Activated CD4-positive, alpha-beta memory T cell treated with anti-CD3 and anti-CD28 coated beads, Interleukin-2, amount 10 ng/mL, durations not matched to agents 7 days and 5 days (primary cell): Measurements from ENCODE around the gene LYSMD1. TPM values are rescaled to one million over a fixed set of nuclear protein-coding genes. Genes with fewer than 3 reads are reported as not detected.
"Not testable (repeated sequence)": the region's sequence is repeated elsewhere in the genome, so short reads cannot be mapped to it uniquely, and the experiment has no call there.

Experiments used
- CTCF ChIA-PET: fragments of 350-600 bp; sonication (Branson Sonifier 250); formaldehyde crosslinking; loops from one replicate; lab custom pipeline; 2021; ENCODE audit warnings: antibody characterized with exemption, inconsistent platforms; lab: Charles Lee
- POLR2A ChIA-PET: fragments of 350-600 bp; sonication (Branson Sonifier 250); formaldehyde crosslinking; loops from one replicate; lab custom pipeline; 2021; ENCODE audit warnings: antibody characterized with exemption; lab: Charles Lee
- DNase-seq: peaks from one replicate; pipeline ENCODE4 v3.0.0-alpha.2; 2020
- H3K27ac Mint-ChIP-seq: one replicate; pipeline ENCODE4 v1.8.0; 2021; ENCODE audit warnings: mild to moderate bottlenecking, mixed read lengths
- H3K27me3 Mint-ChIP-seq: one replicate; pipeline ENCODE4 v1.8.0; 2021; ENCODE audit warnings: mixed read lengths
- H3K36me3 Mint-ChIP-seq: one replicate; pipeline ENCODE4 v1.8.0; 2021; ENCODE audit warnings: low read depth, mixed read lengths
- H3K4me1 Mint-ChIP-seq: one replicate; pipeline ENCODE4 v1.8.0; 2021; ENCODE audit warnings: mixed read lengths
- H3K4me3 Mint-ChIP-seq: one replicate; pipeline ENCODE4 v1.8.0; 2021; ENCODE audit warnings: mild to moderate bottlenecking, mixed read lengths
- H3K9me3 Mint-ChIP-seq: one replicate; pipeline ENCODE4 v1.8.0; 2021; ENCODE audit warnings: mixed read lengths
- total RNA-seq, 2 experiments: library from RNA; stranded (reverse); gene quantifications; one replicate each; pipeline ENCODE4 v1.2.3, GENCODE V29; 2021

LYSMD1 gene
- 1 to 10 TPM; 2.0 to 2.1 TPM for total RNA-seq

- Mint-ChIP-seq H3K9me3 (no peaks in the 10 kb centered on the region), H3K36me3 (peaks cover 54% of the 10 kb centered on the region)
- peak; percentile 98 for DNase-seq
Measured at GRCh38 chr1:151165738-151166504, at the start of gene LYSMD1, which contains the start of gene SCNM1. Gene LYSMD1, minus strand, starts transcription at chr1:151165902. Its CDS starts 644 bp downstream, at chr1:151165258. Gene SCNM1, plus strand, starts transcription at chr1:151166144. Its CDS starts 9 bp downstream, at chr1:151166153.

DNA sequence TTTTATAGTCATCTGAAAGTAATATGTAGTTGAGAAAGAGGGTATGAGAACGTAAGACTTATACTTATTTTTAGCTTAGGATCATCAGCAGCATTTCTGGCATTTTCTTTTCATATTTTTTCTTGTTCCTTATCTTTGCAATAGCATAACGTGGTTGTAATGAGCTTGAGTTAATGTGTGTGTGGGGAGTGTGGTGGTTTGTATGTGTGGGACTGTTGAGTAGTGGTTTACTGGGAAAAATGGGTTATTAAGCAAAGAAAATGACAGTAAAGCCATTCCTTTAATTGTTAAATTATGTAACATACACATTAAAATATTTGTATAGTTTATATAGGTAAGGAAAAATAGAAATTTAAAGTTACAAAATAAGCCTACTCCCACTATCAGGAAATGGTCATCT is 47.9 kb upstream of the LYSMD1 start:
- Mint-ChIP-seq H3K4me3 (no peak overlapping the region), H3K4me1 (peaks cover 38% of the 10 kb centered on the region), H3K36me3 (peaks cover 34% of the 10 kb centered on the region), H3K27me3 (no peaks in the 10 kb centered on the region), H3K27ac (no peak overlapping the region), H3K9me3 (no peaks in the 10 kb centered on the region)
- ChIA-PET CTCF (interaction anchor here (0.8 to 1.5 kb wide), 2 partner anchors 14 to 36 kb away, joined by 3 to 4 read pairs; no protein-coding TSS in a partner anchor), POLR2A (no interaction called here)
- no peak for DNase-seq

More at GRCh38 chr1:151165738-151166504, at the start of gene LYSMD1, which contains the start of gene SCNM1:
- CTCF ChIA-PET = interaction anchor here (0.6 to 2.4 kb wide), 3 partner anchors 9 to 66 kb away, joined by 4 to 10 read pairs (median 10); partner anchors contain the start of gene TNFAIP8L2
- POLR2A ChIA-PET = interaction anchor here (0.6 to 4.3 kb wide), 13 partner anchors 9 to 802 kb away, joined by 3 to 37 read pairs (median 4); partner anchors contain the start of genes MINDY1, PSMD4, RPRD2 and TMOD4
- H3K4me1 Mint-ChIP-seq = peaks cover 58% of the 10 kb centered on the region
- peak within 1 kb of the TSS; percentile 83 for H3K27ac Mint-ChIP-seq
- H3K27me3 Mint-ChIP-seq = no peaks in the 10 kb centered on the region
- peak within 1 kb of the TSS; percentile 85 for H3K4me3 Mint-ChIP-seq

- DNase-seq = peak; percentile 30
- peak overlapping the region; percentile 78 for H3K27ac Mint-ChIP-seq
- H3K4me1 Mint-ChIP-seq = peaks cover 36% of the 10 kb centered on the region
- no peaks in the 10 kb centered on the region for H3K9me3 Mint-ChIP-seq
- peak overlapping the region; percentile 19 for H3K4me3 Mint-ChIP-seq
- CTCF ChIA-PET = interaction anchor here (1.1 to 1.5 kb wide), 4 partner anchors 16 to 151 kb away, joined by 3 to 7 read pairs (median 4); no protein-coding TSS in a partner anchor
- H3K36me3 Mint-ChIP-seq = peaks cover 41% of the 10 kb centered on the region
- H3K27me3 Mint-ChIP-seq = no peaks in the 10 kb centered on the region
- POLR2A ChIA-PET = interaction anchor here (1.2 to 1.4 kb wide), 3 partner anchors 10 to 13 kb away, joined by 3 read pairs; no protein-coding TSS in a partner anchor
Measured at GRCh38 chr1:151211972-151212705, 46.4 kb upstream of the LYSMD1 start.

DNA sequence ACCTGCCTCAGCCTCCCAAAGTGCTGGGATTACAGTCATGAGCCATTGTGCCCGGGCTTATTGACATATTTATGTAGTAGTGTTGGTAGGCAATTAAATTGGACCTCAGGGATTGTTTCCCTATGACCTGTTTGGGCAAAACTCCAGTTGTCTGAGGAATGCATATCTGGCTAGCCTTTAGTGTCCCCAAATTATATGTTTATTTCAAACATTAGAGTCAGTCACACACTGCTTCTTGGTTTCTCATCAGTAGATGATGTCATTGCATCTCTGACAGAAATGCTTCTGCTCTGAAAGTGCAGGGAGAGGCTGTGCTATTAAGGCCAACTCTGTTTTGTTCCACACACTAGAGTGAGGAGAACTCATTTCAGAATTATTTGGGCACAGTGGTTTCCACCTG is 45.1 kb upstream of the LYSMD1 start:
- CTCF ChIA-PET = interaction anchor here (1.5 kb wide), 1 partner anchor 41 kb away, joined by 7 read pairs; no protein-coding TSS in a partner anchor
- POLR2A ChIA-PET = interaction anchor here (1.4 kb wide), 1 partner anchor 9 kb away, joined by 3 read pairs; no protein-coding TSS in a partner anchor
- peaks cover 30% of the 10 kb centered on the region for H3K4me1 Mint-ChIP-seq
- no peak overlapping the region for H3K4me3 Mint-ChIP-seq
- peak overlapping the region; percentile 62 for H3K27ac Mint-ChIP-seq
- no peaks in the 10 kb centered on the region for H3K27me3 Mint-ChIP-seq
- DNase-seq = no peak
- H3K9me3 Mint-ChIP-seq = no peaks in the 10 kb centered on the region
- peaks cover 47% of the 10 kb centered on the region for H3K36me3 Mint-ChIP-seq

DNA sequence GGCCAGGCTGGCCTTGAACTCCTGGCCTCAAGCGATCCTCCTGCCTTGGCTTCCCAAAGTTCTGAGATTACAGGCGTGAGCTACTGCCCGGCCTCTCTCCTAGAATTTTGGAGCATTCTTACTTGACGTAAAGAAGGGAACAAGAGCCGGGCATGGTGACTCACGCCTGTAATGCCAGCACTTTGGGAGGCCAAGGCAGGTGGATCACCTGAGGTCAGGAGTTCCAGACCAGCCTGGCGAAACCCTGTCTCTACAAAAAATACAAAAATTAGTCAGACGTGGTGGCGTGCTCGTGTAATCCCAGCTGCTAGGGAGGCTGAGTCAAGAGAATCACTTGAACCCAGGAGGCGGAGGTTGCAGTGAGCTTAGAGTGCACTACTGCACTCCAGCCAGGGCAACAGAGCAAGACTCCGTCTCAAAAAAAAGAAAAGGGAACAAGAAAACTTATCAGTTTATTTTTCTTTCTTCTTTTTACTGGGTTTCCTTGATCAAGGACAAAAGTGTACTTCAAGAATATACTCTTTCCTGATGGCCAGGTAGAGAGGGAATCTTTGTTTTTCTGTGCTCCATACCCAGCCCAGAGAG is 39.8 kb upstream of the LYSMD1 start:
- H3K4me1 Mint-ChIP-seq = peaks cover 29% of the 10 kb centered on the region
- CTCF ChIA-PET = not testable (repeated sequence)

DNA sequence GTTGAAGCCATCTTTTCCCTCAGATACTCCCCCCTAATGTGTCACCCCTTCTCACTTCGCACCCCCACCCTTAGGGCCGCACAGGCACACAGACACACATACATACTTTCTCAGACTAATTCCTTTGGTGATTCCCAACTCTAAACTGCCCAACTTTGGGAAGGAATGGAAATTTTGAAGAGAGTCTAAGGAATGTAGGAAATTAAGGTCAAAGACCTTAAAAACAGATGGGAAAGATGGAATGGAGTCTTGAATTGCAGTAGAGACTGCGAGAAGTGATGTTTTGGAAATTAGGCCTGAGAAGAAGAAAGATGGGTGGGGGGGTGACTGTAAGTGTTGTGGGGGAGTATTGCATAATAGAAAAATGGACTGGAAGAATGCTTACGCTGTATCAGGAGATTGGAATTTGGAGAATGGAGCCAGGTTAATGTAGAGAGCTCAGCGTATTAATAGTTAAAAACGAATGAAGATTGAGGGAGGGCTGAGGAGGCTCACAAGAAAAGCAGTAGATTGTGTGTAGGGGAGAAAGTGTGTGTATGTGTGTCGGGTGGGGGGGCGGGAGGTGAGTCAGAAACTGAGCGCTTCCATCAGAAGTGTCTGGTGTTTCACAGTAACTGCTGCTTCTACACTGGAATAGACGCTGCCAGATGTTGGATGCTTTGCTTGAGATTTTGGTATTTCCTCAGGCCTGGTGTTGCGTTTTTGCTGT is 34.3 kb upstream of the LYSMD1 start:
- Mint-ChIP-seq H3K4me1 (peaks cover 50% of the 10 kb centered on the region), H3K36me3 (peaks cover 40% of the 10 kb centered on the region), H3K27ac (peak overlapping the region; percentile 84), H3K9me3 (no peaks in the 10 kb centered on the region), H3K27me3 (peaks cover 4% of the 10 kb centered on the region), H3K4me3 (peak overlapping the region; percentile 89)
- no peak for DNase-seq
- ChIA-PET POLR2A (interaction anchor here (0.7 to 1.8 kb wide), 7 partner anchors 10 to 82 kb away, joined by 3 to 10 read pairs (median 4); partner anchors contain the start of genes PSMD4, TNFAIP8L2, VPS72 and ZNF687), CTCF (interaction anchor here (1.4 kb wide), 2 partner anchors 52 to 78 kb away, joined by 3 to 4 read pairs; no protein-coding TSS in a partner anchor)

More for the DNA sequence above, 39.8 kb upstream of the LYSMD1 start:
- not testable (repeated sequence) for H3K27me3 Mint-ChIP-seq, DNase-seq, H3K4me3 Mint-ChIP-seq, H3K9me3 Mint-ChIP-seq, H3K27ac Mint-ChIP-seq
- peaks cover 46% of the 10 kb centered on the region for H3K36me3 Mint-ChIP-seq
- POLR2A ChIA-PET = interaction anchor here (1.3 kb wide), 1 partner anchor 49 kb away, joined by 3 read pairs; the partner anchor contains the start of gene PSMD4

- Mint-ChIP-seq H3K4me3 (peak within 1 kb of the TSS; percentile 89), H3K4me1 (peaks cover 43% of the 10 kb centered on the region), H3K27ac (peak within 1 kb of the TSS; percentile 84), H3K36me3 (peaks cover 33% of the 10 kb centered on the region), H3K27me3 (peaks cover 7% of the 10 kb centered on the region), H3K9me3 (no peaks in the 10 kb centered on the region)
- ChIA-PET POLR2A (interaction anchor here (0.6 to 2.4 kb wide), 17 partner anchors 9 to 565 kb away, joined by 3 to 19 read pairs (median 3); partner anchors contain the start of genes MRPL9, PSMD4, TNFAIP8L2 and VPS72), CTCF (interaction anchor here (0.6 to 1.4 kb wide), 4 partner anchors 9 to 142 kb away, joined by 3 to 4 read pairs (median 4); partner anchors contain the start of gene VPS72)
- peak; percentile 99 for DNase-seq
Measured at GRCh38 chr1:151198254-151199127, 32.8 kb upstream of the LYSMD1 start, which contains the start of gene PIP5K1A. Gene PIP5K1A, plus strand, starts transcription at chr1:151198552. Its CDS starts 445 bp downstream, at chr1:151198997.

- POLR2A ChIA-PET = interaction anchor here (0.6 to 2.4 kb wide), 5 partner anchors 8 to 224 kb away, joined by 3 to 19 read pairs (median 4); partner anchors contain the start of gene VPS72
- CTCF ChIA-PET = no interaction called here
Measured at GRCh38 chr1:151197863-151198253, 32.2 kb upstream of the LYSMD1 start.

GRCh38 chr1:151196292-151196800 is 30.6 kb upstream of the LYSMD1 start:
- DNase-seq = peak; percentile 59
- ChIA-PET POLR2A (interaction anchor here (0.8 kb wide), 1 partner anchor 87 kb away, joined by 3 read pairs; no protein-coding TSS in a partner anchor), CTCF (interaction anchor here (0.6 to 2.5 kb wide), 13 partner anchors 8 to 626 kb away, joined by 3 to 9 read pairs (median 3); no protein-coding TSS in a partner anchor)
- H3K36me3 Mint-ChIP-seq = peaks cover 20% of the 10 kb centered on the region
- peaks cover 7% of the 10 kb centered on the region for H3K27me3 Mint-ChIP-seq
- no peak overlapping the region for H3K27ac Mint-ChIP-seq
- H3K9me3 Mint-ChIP-seq = no peaks in the 10 kb centered on the region
- peak overlapping the region; percentile 43 for H3K4me3 Mint-ChIP-seq
- H3K4me1 Mint-ChIP-seq = peaks cover 29% of the 10 kb centered on the region

More at GRCh38 chr1:151197863-151198253, 32.2 kb upstream of the LYSMD1 start:
- Mint-ChIP-seq H3K4me1 (peaks cover 41% of the 10 kb centered on the region), H3K36me3 (peaks cover 28% of the 10 kb centered on the region), H3K9me3 (no peaks in the 10 kb centered on the region), H3K27ac (peak overlapping the region; percentile 84), H3K4me3 (peak overlapping the region; percentile 89), H3K27me3 (peaks cover 7% of the 10 kb centered on the region)
- no peak for DNase-seq

- CTCF ChIA-PET = interaction anchor here (0.8 to 2.5 kb wide), 5 partner anchors 57 to 180 kb away, joined by 3 to 9 read pairs (median 3); no protein-coding TSS in a partner anchor
- H3K4me3 Mint-ChIP-seq, H3K27me3 Mint-ChIP-seq, DNase-seq, H3K27ac Mint-ChIP-seq, H3K9me3 Mint-ChIP-seq: not testable (repeated sequence)
- POLR2A ChIA-PET = interaction anchor here (0.8 kb wide), 1 partner anchor 204 kb away, joined by 4 read pairs; the partner anchor contains the start of gene PSMB4
- Mint-ChIP-seq H3K4me1 (peaks cover 30% of the 10 kb centered on the region), H3K36me3 (peaks cover 18% of the 10 kb centered on the region)
Measured at GRCh38 chr1:151194894-151195594, 29.3 kb upstream of the LYSMD1 start.
